GM19023 (cell line): ENCODE data around the gene ARID1B.
"Not testable (repeated sequence)": the region's sequence is repeated elsewhere in the genome, so short reads cannot be mapped to it uniquely, and the experiment has no call there.

Source experiments
- ATAC-seq: cut with Tn5 transposase; IDR thresholded peaks from one replicate; pipeline ENCODE4 v1.9.1; 2021; ENCODE audit warnings: mild to moderate bottlenecking, moderate library complexity; ENCODE audit not compliant: unreplicated experiment

The ARID1B gene

GRCh38 chr6:157038610-157039009 lies 261.4 kb downstream of the ARID1B start:
- ATAC-seq = no peak

DNA sequence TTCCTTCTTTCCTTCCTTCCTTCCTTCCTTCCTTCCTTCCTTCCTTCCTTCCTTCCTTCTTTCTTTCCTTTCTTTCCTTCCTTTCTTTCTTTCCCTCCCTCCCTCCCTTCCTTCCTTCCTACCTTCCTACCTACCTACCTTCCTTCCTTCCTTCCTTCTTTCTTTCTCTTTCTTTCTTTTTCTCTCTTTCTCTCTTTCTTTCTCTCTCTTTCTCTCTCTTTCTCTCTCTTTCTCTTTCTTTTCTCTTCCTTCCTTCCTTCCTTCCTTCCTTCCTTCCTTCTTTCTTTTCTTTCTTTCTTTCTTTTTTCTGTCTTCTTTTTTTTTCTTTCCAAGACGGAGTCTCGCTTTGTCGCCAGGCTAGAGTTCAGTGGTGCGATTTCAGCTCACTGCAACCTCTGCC lies 262.5 kb downstream of the ARID1B start:
- not testable (repeated sequence) for ATAC-seq

DNA sequence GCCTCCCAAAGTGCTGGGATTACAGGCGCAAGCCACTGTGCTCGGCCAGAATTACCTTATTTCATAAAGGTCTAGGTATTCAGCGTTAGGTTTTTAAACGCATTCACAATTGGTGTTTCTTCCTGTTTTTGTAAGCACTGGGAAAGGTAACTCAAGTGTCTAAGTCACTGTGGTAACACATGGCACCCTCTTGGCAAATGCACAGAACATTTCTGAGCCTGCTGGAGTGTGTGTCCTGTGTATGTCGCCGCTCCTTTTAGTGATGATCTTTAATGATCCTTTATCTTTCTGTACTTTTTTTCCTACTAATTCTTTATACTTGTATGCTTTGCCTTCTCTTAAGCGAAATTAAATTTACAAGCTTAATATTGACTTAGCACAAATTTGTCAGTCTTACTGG lies 263.0 kb downstream of the ARID1B start:
- no peak for ATAC-seq

- no peak for ATAC-seq
Measured at GRCh38 chr6:157045831-157046454, 268.8 kb downstream of the ARID1B start.

- no peak for ATAC-seq
Measured at GRCh38 chr6:157046776-157047175, 269.6 kb downstream of the ARID1B start.

- no peak for ATAC-seq
Measured at GRCh38 chr6:157047328-157047727, 270.1 kb downstream of the ARID1B start.

GRCh38 chr6:157047951-157048350 lies 270.8 kb downstream of the ARID1B start:
- ATAC-seq = no peak

DNA sequence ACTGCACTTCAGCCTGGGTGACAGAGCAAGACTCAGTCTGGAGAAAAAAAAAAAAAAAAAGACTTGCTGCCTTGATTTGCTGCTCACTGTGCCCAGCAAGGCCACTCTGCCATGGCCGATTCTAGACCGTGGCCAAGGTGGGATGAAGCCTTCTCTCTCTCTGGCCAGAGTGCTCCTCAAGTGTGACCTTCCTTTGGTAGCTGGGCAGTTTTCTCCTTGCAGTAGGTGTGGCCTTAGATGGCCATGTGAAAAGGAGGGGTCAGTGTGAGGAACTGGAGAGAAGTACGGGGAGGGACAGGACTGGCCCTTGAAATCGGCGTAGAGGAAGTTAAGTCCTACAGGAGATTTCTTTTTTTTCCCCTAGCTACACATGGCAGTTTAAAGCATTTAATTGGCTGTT lies 272.0 kb downstream of the ARID1B start:
- ATAC-seq = no peak

DNA sequence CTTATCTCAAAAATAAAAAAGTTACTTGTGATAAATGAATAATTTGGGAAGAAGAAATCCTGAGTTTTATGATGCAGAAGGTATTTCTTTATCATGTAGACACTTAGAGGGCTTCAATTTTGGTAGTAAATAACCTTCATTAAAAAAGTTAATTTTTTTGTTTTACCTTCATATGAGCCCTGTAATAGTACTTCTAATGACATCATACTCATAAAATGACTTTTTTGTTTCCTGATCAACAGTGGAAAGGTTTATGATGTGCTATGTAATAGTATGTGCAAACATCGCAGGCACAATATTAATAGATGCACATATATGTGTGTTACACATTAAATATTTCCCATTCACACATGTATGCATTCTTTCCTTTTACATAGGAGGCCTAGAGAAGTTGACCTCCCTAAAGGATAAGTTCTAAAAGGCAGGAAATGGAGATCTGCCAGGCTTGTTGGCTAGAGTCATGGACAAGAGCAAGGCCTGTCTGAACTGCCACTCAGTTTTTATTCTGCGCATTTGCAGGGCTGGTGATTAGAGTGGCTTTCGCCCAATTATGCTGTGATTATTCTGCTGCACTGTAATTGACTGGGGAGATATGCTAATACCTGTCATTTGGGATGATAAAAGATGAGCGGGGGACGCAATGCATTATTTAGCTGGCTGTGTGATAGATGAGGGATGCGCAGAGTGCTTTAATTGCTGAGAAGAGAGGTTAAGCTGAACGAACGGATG lies 273.5 kb downstream of the ARID1B start:
- no peak for ATAC-seq

DNA sequence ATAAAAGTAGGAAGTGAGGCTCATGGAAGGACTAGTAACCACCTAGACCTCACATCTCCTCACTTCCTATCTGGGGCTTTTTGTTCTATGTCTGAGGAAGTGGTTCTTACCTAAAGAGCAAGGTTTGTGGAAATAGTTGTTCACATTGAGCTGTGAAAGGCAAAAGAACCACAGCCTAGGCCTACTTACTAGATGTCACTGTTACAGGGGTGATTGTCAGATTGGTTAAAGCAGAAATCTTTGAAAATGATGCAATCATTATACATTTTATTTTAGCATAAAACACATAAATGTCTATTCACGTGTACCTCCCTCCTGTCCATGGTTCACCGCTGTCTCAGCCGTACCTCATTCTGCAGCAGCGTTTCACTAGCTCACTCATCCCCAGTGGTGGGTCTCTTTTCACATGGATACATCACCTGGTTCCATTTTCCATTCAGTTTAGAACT lies 277.4 kb downstream of the ARID1B start:
- ATAC-seq = no peak

DNA sequence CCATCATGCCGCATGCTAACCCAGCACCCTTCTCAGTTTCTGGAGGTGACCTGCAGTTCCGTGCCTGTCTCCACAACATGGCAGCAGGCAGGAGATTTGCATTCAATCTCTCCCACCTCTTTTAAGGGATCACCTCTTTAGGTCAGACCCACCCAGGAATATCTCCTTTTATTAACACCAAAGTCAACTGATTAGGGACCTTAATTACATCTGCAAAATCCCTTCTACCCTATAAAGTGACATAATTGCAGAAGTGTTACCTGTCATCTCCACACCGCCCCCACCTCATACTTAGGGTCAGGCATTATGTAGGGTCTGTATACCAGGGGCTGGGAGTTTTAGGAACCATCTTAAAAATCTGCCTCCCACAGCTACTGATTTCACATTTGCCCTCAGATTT lies 278.7 kb downstream of the ARID1B start:
- no peak for ATAC-seq

DNA sequence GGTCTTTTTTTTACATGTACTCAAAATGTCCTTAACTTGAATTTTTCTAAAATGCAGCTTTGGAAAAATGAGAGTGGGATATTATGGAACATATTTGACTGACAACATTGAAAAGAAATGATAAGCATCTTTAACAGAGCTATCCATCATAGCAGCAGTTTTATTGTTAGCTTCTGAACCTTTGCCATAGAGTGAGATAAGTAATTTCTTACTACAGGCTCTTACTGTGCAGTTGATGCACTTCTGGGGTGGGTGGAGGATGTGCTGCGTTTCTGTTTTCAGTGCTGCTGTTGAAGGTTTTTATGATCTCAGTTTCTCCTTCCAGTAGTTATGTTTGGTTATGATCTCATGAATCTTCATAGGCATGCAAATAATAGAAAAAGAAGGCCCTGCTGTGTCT lies 279.1 kb downstream of the ARID1B start:
- no peak for ATAC-seq

- ATAC-seq = no peak
Measured at GRCh38 chr6:157058574-157058973, 281.4 kb downstream of the ARID1B start.

- ATAC-seq = no peak
Measured at GRCh38 chr6:157059781-157060180, 282.6 kb downstream of the ARID1B start.

DNA sequence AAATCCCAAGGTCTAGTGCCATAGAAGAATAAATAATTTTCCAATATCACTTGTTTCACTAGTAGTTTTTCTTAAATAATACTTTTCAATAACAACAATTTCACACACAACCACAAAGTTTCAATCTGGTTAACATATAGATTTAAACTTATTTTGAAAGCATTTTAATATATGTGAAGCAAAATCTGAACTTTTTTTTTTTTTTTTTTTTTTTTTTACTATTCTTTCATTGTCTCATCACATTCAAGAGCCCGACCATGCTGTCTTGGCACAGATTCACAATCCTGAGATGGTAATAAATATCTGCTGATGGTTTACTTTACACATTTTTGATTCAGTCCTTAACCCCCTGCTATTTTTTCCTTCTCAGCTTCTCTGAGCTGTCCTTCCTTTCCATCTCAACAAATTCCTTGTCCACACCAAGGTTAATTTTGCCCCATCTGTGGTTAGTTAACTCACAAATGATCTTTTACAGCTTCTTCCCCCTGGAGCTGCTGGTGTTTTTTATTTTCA lies 283.3 kb downstream of the ARID1B start:
- no peak for ATAC-seq

GRCh38 chr6:157061770-157062594 lies 284.8 kb downstream of the ARID1B start:
- no peak for ATAC-seq

DNA sequence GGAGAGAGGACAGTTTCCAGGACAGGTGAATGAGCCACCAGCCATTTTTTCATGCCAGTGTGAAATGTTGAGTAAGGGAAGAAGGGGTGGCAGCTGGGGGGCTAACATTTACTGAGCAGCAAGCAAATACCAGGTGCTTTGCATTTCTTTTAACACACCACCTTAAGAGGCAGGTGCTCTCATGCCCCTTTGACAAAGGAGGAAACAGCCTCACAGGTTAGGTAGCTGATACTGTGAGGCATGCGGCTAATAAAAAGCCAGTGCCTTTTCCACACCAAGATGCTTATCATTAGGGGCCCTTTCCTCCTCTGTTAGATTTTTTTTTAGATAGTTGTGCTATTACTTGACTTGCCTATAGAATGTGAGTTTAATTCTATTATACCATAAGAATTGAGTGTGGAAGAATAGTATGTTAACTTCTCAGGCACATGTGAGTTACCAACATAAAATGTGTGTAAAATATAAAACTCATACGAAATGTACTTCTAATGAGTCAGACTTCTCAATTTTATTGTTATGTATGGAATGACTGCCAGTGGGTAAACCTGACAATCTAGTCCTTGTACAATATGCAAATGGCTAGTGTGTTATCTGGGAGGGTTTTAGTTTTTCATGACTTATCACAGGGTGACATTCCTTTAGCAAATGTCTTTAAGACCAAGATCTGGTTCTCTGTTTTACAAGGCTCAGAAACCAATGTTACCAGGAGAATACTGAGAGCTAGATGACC lies 286.2 kb downstream of the ARID1B start:
- ATAC-seq = no peak

- ATAC-seq = no peak
Measured at GRCh38 chr6:157063923-157064322, 286.7 kb downstream of the ARID1B start.

DNA sequence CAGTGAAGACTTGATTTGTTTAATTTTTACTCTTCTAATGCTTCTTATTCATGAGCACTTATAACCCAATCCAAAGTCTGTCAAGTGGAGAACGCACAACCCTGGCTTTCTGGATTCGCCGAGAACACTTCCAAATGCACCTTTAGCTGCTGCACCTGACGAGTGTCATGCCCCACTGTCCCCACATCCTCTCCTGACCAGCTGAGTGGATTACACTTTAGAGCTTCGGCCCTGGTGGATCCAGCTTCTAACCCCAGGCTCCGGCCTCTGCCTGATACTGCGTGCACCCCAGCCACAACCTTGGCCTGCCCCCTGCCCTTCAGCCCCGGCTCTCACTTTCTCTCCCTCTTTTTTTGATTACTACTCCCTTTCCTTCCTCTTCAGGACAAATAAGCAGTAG lies 287.3 kb downstream of the ARID1B start:
- no peak for ATAC-seq

DNA sequence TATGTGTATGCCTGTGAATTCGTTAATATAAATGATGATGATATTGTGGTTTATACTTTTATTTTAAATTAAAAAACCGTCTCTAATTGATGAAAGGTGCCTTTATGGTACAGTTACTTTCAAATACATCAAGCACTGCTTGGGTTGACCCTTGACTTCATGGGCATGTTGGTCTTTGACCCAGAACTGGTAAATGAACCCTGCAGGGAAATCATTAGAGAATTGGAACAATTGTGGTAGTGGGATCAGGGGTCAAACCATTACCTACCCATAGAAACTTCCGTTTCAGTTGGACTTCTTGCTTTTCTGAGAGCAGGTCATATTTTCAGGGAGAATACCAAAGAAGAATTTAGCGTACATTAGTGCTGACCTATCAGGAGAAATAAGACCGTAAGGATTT lies 288.2 kb downstream of the ARID1B start:
- ATAC-seq = no peak
